SU-DHL-6 (cell line): Measurements from ENCODE around the gene ELL3.
"Not testable (repeated sequence)": the region's sequence is repeated elsewhere in the genome, so short reads cannot be mapped to it uniquely, and the experiment has no call there.

Experiments used
- H2AFZ ChIP-seq: fragments of 200-600 bp; sonication (generic); 2 replicates; pipeline ENCODE4 v1.6.1; 2014; ENCODE audit warnings: low read depth, mild to moderate bottlenecking, moderate library complexity, mixed read lengths, antibody characterized with exemption, low read length; ENCODE audit not compliant: severe bottlenecking
- H3F3A ChIP-seq: fragments of 200-600 bp; shearing (Covaris generic); 2 replicates; pipeline ENCODE4 v1.6.0; 2016; ENCODE audit warnings: antibody characterized with exemption, mild to moderate bottlenecking; ENCODE audit not compliant: insufficient read depth
- H3K27ac ChIP-seq: fragments of 200-600 bp; sonication (generic); 2 replicates; pipeline ENCODE4 v1.5.1; 2016; ENCODE audit warnings: low read depth, mild to moderate bottlenecking, low read length, moderate library complexity, mixed read lengths
- H3K27me3 ChIP-seq: fragments of 200-600 bp; sonication (generic), shearing (Covaris generic); 2 replicates; pipeline ENCODE4 v1.6.0; 2014; ENCODE audit warnings: mild to moderate bottlenecking, low read length
- H3K36me3 ChIP-seq: fragments of 200-600 bp; sonication (generic); 2 replicates; pipeline ENCODE4 v1.6.1; 2014; ENCODE audit warnings: mild to moderate bottlenecking, low read length, mixed read lengths
- H3K4me2 ChIP-seq: fragments of 300-600, 200-600 bp; shearing (Covaris generic), sonication (generic); 2 replicates; pipeline ENCODE4 v1.6.0; 2014; ENCODE audit warnings: low read length, low read depth, mild to moderate bottlenecking; ENCODE audit not compliant: poor library complexity, severe bottlenecking
- H3K4me3 ChIP-seq: fragments of 200-600 bp; sonication (generic); 2 replicates; pipeline ENCODE4 v1.5.1; 2014; ENCODE audit warnings: antibody characterized with exemption, low read length, mild to moderate bottlenecking, mixed read lengths; ENCODE audit not compliant: insufficient read depth, poor library complexity, severe bottlenecking
- H3K79me2 ChIP-seq: fragments of 200-600 bp; sonication (generic); 2 replicates; pipeline ENCODE4 v1.6.1; 2014; ENCODE audit warnings: mild to moderate bottlenecking, low read length, moderate library complexity; ENCODE audit not compliant: insufficient read depth
- H3K9ac ChIP-seq: fragments of 200-600 bp; sonication (generic); 2 replicates; pipeline ENCODE4 v1.7.0; 2014; ENCODE audit warnings: mild to moderate bottlenecking, low read length
- H3K9me2 ChIP-seq: fragments of 200-600 bp; sonication (generic); replicated peaks from 2 replicates; pipeline ENCODE4 v1.6.1; 2014; ENCODE audit warnings: low read length; ENCODE audit not compliant: insufficient read depth
- H3K9me3 ChIP-seq: fragments of 200-600 bp; sonication (generic); 2 replicates; pipeline ENCODE4 v1.6.1; 2014; ENCODE audit warnings: low read length, mixed read lengths; ENCODE audit not compliant: insufficient read depth
- H4K20me1 ChIP-seq: fragments of 200-600 bp; sonication (generic); 2 replicates; pipeline ENCODE4 v1.6.1; 2014; ENCODE audit warnings: low read depth, mild to moderate bottlenecking, antibody characterized with exemption, low read length, moderate library complexity, mixed read lengths
- EZH2phosphoT487 ChIP-seq: fragments of 200-600 bp; sonication (generic), shearing (Covaris generic); conservative IDR thresholded peaks from 2 replicates; pipeline ENCODE4 v1.6.1; 2018; ENCODE audit warnings: mild to moderate bottlenecking, antibody characterized with exemption, low read length, moderate library complexity, mixed read lengths
- TF ChIP-seq, protein P1 (sequence below): fragments of 200-600 bp; sonication (generic); IDR thresholded peaks from one replicate; pipeline ENCODE4 v1.5.1; 2017; ENCODE audit warnings: antibody characterized with exemption, mild to moderate bottlenecking, low read length, moderate library complexity; ENCODE audit not compliant: insufficient read depth, poor library complexity, severe bottlenecking

The ELL3 gene

DNA sequence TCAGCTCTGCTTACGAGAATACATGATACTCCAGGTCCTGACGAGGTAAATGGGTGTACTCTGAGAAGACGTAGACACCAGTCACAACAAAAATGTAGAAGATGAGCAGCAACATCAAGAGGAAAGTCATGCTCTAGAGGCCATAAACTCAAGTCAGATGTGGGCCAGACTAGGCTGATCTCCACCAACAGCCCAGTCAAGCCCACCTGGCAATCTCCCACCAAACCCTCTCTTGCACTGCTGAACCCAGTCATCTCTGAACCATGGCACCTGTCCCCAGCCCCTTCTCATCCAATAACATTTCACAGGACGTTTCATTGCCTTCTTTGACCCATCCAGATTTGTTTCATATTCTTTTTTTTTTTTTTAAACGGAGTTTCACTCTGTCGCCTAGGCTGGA lies 41.4 kb downstream of the ELL3 start:
- Histone ChIP-seq H3K9ac (no peak overlapping the region), H3K4me2 (no peak overlapping the region), H3K9me2 (no peaks in the 10 kb centered on the region), H3K9me3 (no peaks in the 10 kb centered on the region), H4K20me1 (no peaks in the 10 kb centered on the region), H3K79me2 (no peaks in the 10 kb centered on the region), H2AFZ (no peak overlapping the region), H3K27me3 (no peaks in the 10 kb centered on the region), H3K4me3 (no peak overlapping the region), H3F3A (no peaks in the 10 kb centered on the region), H3K36me3 (no peaks in the 10 kb centered on the region), H3K27ac (no peak overlapping the region)
- TF ChIP-seq EZH2phosphoT487 = no peak
- TF ChIP-seq, protein P1, sequence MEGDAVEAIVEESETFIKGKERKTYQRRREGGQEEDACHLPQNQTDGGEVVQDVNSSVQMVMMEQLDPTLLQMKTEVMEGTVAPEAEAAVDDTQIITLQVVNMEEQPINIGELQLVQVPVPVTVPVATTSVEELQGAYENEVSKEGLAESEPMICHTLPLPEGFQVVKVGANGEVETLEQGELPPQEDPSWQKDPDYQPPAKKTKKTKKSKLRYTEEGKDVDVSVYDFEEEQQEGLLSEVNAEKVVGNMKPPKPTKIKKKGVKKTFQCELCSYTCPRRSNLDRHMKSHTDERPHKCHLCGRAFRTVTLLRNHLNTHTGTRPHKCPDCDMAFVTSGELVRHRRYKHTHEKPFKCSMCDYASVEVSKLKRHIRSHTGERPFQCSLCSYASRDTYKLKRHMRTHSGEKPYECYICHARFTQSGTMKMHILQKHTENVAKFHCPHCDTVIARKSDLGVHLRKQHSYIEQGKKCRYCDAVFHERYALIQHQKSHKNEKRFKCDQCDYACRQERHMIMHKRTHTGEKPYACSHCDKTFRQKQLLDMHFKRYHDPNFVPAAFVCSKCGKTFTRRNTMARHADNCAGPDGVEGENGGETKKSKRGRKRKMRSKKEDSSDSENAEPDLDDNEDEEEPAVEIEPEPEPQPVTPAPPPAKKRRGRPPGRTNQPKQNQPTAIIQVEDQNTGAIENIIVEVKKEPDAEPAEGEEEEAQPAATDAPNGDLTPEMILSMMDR = no peak

DNA sequence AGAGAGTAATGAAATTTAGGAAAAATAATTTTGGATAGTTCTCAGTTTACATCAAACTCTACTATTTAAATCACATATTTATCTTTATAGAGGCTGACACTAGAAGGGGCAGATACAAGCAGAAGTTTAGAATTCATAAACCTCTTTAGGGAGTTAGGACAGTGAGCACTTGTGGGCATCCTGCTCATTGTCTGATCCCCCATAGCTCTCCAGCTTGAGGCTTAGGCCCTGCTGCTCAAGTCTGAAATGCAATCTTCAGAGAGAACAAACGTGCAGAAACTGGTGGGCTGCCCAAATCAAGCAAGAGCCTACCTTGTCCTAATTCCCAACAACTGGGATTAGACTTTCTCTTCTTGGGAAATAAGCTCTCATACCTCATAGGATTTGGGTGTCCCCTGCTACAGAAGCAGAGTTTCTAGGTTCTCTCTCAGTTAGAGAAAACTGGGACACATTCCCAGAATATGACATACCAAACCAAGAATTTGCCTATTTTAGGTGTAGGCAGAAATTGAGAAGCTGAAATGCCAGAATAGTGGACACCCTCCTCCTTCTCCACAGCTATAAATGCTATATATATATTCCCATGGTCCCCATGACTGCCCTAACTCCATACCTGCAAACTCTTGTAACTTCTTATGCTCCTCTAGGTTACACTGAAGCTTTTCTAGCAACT lies 48.6 kb downstream of the ELL3 start:
- H3K4me2 ChIP-seq = not testable (repeated sequence)

DNA sequence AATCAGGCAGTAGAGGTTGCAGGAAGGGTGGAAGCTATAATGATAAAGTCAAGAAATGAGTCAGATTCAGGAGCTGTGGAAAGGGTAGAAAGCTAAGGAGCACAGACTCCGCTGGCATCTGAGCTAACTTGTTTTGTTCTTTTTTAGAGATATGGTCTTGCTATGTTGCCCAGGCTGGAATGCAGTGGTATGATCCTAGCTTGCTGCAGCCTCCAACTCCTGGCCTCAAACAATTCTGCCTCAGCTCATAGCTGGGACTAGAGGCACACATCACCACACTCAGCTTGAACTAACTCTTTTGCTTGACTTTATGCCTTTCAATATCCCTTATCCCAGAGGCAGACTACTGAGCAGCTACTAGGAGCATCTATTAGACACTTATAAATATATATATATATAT lies 50.5 kb downstream of the ELL3 start:
- H2AFZ ChIP-seq, H3K9ac ChIP-seq, H3F3A ChIP-seq, H3K9me3 ChIP-seq, H3K79me2 ChIP-seq, H3K4me2 ChIP-seq, H3K4me3 ChIP-seq, H4K20me1 ChIP-seq, H3K27ac ChIP-seq, H3K36me3 ChIP-seq, H3K9me2 ChIP-seq, H3K27me3 ChIP-seq: not testable (repeated sequence)

More for the DNA sequence above, 48.6 kb downstream of the ELL3 start:
- not testable (repeated sequence) for H3K9ac ChIP-seq, H3F3A ChIP-seq, H3K27me3 ChIP-seq, H3K9me2 ChIP-seq, H3K9me3 ChIP-seq, H4K20me1 ChIP-seq, H3K4me3 ChIP-seq, H3K36me3 ChIP-seq, H3K79me2 ChIP-seq, H3K27ac ChIP-seq, H2AFZ ChIP-seq

GRCh38 chr15:43723151-43723550 lies 53.6 kb downstream of the ELL3 start:
- no peak overlapping the region for H3K9ac ChIP-seq
- no peaks in the 10 kb centered on the region for H3K9me2 ChIP-seq

More at GRCh38 chr15:43723151-43723550, 53.6 kb downstream of the ELL3 start:
- no peaks in the 10 kb centered on the region for H3K79me2 ChIP-seq
- H3K27me3 ChIP-seq = no peaks in the 10 kb centered on the region
- H3K4me2 ChIP-seq = no peak overlapping the region
- H3K27ac ChIP-seq = no peak overlapping the region
- no peaks in the 10 kb centered on the region for H3K9me3 ChIP-seq
- TF ChIP-seq, protein P1 = no peak
- no peak for TF ChIP-seq EZH2phosphoT487
- no peaks in the 10 kb centered on the region for H3F3A ChIP-seq
- no peaks in the 10 kb centered on the region for H4K20me1 ChIP-seq
- no peak overlapping the region for H2AFZ ChIP-seq
- no peak overlapping the region for H3K4me3 ChIP-seq
- no peaks in the 10 kb centered on the region for H3K36me3 ChIP-seq
